ENCODE results near the gene CACNB4.

Gene CACNB4

DNA sequence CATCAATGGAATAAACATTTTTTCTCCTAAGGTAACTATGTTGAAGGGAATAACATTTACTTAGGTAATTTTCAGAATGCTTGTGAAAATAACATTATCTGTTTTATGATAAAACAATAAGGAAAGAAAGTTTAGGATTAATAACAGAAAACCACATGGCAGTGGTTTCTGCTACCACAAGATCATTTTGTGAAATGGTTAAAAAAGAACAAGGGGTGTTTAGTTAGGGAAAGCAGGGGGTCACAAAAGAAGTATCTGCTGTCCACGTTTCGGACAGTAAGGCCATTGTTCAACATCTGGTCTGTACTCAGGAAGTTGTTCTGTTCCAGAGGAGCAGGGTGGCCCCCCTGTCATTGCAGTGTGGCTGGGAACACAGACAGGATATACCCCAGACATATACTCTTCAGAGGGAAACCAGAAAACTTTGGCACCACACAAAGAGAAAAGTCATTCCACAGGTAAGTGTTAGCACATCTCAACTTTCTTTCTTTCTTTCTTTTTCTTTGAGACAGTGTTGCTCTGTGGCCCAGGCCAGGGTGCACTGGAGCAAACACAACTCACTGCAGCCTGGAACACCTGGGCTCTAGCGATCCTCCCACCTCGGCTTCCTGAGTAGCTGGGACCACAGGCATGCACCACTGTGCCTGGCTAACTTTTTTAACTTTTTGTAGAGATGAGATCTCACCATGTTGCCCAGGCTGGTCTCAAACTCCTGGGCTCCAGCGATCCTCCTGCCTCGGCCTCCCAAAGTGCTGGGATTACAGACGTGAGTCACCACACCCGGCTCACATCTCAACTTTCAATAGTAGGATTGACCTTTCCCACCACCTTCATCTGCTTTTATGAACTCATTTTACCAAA is 255.8 kb downstream of the CACNB4 start:
- TF ChIP-seq, protein P1, sequence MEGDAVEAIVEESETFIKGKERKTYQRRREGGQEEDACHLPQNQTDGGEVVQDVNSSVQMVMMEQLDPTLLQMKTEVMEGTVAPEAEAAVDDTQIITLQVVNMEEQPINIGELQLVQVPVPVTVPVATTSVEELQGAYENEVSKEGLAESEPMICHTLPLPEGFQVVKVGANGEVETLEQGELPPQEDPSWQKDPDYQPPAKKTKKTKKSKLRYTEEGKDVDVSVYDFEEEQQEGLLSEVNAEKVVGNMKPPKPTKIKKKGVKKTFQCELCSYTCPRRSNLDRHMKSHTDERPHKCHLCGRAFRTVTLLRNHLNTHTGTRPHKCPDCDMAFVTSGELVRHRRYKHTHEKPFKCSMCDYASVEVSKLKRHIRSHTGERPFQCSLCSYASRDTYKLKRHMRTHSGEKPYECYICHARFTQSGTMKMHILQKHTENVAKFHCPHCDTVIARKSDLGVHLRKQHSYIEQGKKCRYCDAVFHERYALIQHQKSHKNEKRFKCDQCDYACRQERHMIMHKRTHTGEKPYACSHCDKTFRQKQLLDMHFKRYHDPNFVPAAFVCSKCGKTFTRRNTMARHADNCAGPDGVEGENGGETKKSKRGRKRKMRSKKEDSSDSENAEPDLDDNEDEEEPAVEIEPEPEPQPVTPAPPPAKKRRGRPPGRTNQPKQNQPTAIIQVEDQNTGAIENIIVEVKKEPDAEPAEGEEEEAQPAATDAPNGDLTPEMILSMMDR (IDR thresholded peaks at IDR 0.05; ENCODE audit: insufficient read depth, missing control alignments), result no peak
- no peak for FAIRE-seq

DNA sequence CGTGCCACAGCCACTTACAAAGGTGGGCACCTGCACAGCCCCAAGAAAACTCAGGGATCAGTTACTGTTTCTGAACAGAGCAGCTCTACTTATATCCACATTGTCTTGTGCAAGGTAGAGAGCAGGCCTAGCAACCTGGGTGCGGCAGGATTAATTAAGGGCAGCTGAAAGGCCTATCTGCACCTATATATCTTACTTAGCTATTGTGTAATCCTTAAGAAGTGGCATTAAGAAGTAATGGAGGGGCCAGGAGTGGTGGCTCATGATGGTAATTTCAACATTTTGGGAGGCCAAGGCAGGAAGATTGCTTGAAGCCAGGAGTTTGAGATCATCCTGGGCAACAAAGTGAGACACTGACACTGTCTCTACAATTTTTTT is 257.8 kb downstream of the CACNB4 start:
- DNase-seq (ENCODE audit: insufficient read length, low spot score) (no peak), FAIRE-seq (no peak)
- TF ChIP-seq, protein P1 (IDR thresholded peaks at IDR 0.05; ENCODE audit: insufficient read depth, missing control alignments), result no peak

More for the DNA sequence above, 255.8 kb downstream of the CACNB4 start:
- DNase-seq (ENCODE audit: insufficient read length, low spot score), result no peak

DNA sequence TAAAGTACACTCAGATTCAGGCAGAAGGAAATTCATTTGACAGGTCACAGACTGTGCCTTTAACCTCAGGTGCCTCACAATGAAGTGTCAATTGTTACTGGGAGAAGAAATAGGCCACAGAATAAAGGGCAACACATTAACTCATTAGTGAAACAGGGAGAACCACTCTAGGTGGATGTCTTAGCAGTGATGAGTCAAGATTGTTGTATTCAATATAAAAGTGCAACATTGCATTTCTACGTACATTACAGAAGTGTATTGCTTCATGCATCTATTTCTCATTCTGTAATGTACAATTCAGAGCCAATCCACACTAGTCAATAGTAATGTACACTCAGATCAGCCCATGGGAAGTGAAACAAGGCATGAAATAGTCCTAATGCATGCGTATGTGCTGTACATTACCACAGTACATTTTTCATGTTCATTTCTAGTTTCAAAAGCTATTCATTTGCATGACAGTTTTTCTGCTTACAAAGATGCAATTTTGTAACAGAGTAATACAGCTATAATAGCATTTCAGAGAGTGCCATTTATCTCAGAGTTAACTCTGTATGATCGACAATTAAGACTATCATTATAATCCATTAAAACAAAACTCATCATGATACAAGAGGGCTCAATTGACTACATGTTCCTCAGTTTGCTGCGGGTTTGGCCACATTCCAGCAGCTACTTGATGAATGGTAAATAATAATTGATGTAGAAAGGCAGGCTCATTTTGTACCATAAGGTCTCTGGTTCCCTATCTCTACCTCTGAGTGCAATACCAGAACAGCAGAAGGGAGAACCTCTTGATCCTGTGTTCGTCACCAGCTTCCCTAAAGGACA is 258.4 kb downstream of the CACNB4 start:
- FAIRE-seq (peak; percentile 41), DNase-seq (ENCODE audit: insufficient read length, low spot score) (no peak)
- TF ChIP-seq, protein P1 (IDR thresholded peaks at IDR 0.05; ENCODE audit: insufficient read depth, missing control alignments), result no peak

DNA sequence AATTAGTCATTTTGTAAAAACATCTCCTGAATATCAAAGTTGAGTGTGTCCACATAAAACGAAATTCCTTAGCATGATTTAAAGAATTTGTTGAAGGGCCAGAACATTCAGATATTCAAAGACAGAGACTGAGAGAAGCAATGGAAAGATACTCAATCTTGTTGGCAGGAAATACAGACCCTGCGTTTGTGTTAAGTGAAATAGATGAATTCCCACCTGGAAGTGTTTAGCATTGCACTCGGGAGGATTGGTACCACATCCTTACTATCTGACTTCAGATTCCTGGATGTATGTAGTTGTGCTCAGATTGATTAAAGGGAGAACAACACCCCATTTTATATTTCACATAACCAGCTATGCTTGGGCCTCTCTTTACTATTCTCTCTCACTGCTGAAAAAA is 260.9 kb downstream of the CACNB4 start:
- TF ChIP-seq, protein P1 (IDR thresholded peaks at IDR 0.05; ENCODE audit: insufficient read depth, missing control alignments), result no peak
- DNase-seq (ENCODE audit: insufficient read length, low spot score), result no peak
- FAIRE-seq, result no peak

DNA sequence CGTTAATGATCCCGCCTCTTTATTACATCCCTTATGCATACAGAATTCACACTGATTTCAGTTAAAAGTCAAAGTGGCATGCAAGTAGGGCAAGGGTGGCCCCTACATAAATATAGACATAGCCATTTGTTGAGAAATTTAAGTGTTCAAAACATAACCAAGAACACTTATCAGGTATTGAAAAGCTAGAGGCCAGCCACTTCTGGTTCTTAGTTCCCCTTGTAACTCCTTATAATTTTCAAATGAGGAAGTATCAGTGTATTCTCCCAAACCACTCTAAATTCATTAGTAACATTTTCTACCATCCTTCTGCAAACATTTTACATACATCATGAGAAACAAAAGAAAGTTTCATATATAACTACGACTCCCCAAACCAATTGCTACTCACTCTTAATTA is 264.9 kb downstream of the CACNB4 start:
- DNase-seq (ENCODE audit: insufficient read length, low spot score) (no peak), FAIRE-seq (peak; percentile 11)

DNA sequence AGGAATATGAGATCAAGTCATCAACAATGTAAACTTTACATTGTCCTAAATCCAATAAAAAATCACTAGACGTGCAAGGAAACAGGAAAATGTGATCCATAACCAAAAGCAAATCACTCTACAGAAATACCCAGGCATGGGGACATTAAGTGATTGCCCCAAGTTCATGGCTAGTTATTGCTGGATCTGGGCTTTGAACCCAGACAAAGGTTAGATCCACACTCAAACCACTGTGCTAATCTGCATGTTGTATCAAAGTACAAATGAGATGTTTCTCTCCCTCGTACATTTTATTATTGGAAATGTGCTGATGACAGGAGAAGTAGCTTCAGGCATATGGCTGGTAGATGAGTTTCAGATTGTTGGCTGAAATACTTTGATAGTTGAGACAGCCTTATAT is 267.9 kb downstream of the CACNB4 start:
- DNase-seq (ENCODE audit: insufficient read length, low spot score) (no peak), FAIRE-seq (no peak)
- TF ChIP-seq, protein P1 (IDR thresholded peaks at IDR 0.05; ENCODE audit: insufficient read depth, missing control alignments), result no peak

More for the DNA sequence above, 264.9 kb downstream of the CACNB4 start:
- TF ChIP-seq, protein P1 (IDR thresholded peaks at IDR 0.05; ENCODE audit: insufficient read depth, missing control alignments), result no peak

Measured in D721Med (cell line).